ENCODE data around the gene VPS35L. TPM values are rescaled to one million over a fixed set of nuclear protein-coding genes. Genes with fewer than 3 reads are reported as not detected.
"Not testable (repeated sequence)": the region's sequence is repeated elsewhere in the genome, so short reads cannot be mapped to it uniquely, and the experiment has no call there.

VPS35L gene
- total RNA-seq, 1 donor from 2014 or later = 30.1 TPM

- no peak for DNase-seq (ENCODE audit: low spot score)
- intact Hi-C loops (cut with DNase I) = no loop called here
These were observed 149.0 kb downstream of the VPS35L start for GRCh38 chr16:19704321-19705145.

- intact Hi-C loops (cut with DNase I) = no loop called here
- no peak for DNase-seq (ENCODE audit: low spot score)
These were observed 149.6 kb downstream of the VPS35L start for GRCh38 chr16:19705146-19705501.

- DNase-seq (ENCODE audit: low spot score) = no peak
- intact Hi-C loops (cut with DNase I) = no loop called here
These were observed 150.3 kb downstream of the VPS35L start for GRCh38 chr16:19705843-19706242.

GRCh38 chr16:19706846-19707245, 151.3 kb downstream of the VPS35L start:
- DNase-seq (ENCODE audit: low spot score) = peak; percentile 33
- intact Hi-C loops (cut with DNase I) = no loop called here

- peak; percentile 41 for DNase-seq (ENCODE audit: low spot score)
- intact Hi-C loops (cut with DNase I) = no loop called here
These were observed 152.2 kb downstream of the VPS35L start for GRCh38 chr16:19707569-19708295.

GRCh38 chr16:19708296-19709205, 153.0 kb downstream of the VPS35L start:
- peak; percentile 72 for DNase-seq (ENCODE audit: low spot score)
- intact Hi-C loops (cut with DNase I) = no loop called here

GRCh38 chr16:19709381-19710136, 154.1 kb downstream of the VPS35L start:
- intact Hi-C loops (cut with DNase I) = no loop called here

GRCh38 chr16:19710191-19710908, 154.8 kb downstream of the VPS35L start:
- DNase-seq (ENCODE audit: low spot score) = peak; percentile 72
- intact Hi-C loops (cut with DNase I) = no loop called here

More at GRCh38 chr16:19709381-19710136, 154.1 kb downstream of the VPS35L start:
- peak; percentile 71 for DNase-seq (ENCODE audit: low spot score)

- intact Hi-C loops (cut with DNase I) = no loop called here
- DNase-seq (ENCODE audit: low spot score) = peak; percentile 65
These were observed 155.6 kb downstream of the VPS35L start for GRCh38 chr16:19710991-19711545.

- no peak for DNase-seq (ENCODE audit: low spot score)
- intact Hi-C loops (cut with DNase I) = no loop called here
These were observed 156.1 kb downstream of the VPS35L start for GRCh38 chr16:19711643-19712042.

- intact Hi-C loops (cut with DNase I) = no loop called here
- DNase-seq (ENCODE audit: low spot score) = peak; percentile 54
These were observed 157.0 kb downstream of the VPS35L start for GRCh38 chr16:19712418-19713058.

- DNase-seq (ENCODE audit: low spot score) = no peak
- intact Hi-C loops (cut with DNase I) = no loop called here
These were observed 158.2 kb downstream of the VPS35L start for GRCh38 chr16:19713697-19714096.

- intact Hi-C loops (cut with DNase I) = no loop called here
- DNase-seq (ENCODE audit: low spot score) = peak; percentile 36
These were observed 160.1 kb downstream of the VPS35L start for GRCh38 chr16:19715566-19715965.

- no peak for DNase-seq (ENCODE audit: low spot score)
- intact Hi-C loops (cut with DNase I) = no loop called here
These were observed 160.7 kb downstream of the VPS35L start for GRCh38 chr16:19716183-19716582.

GRCh38 chr16:19716728-19717127, 161.2 kb downstream of the VPS35L start:
- DNase-seq (ENCODE audit: low spot score) = peak; percentile 33
- intact Hi-C loops (cut with DNase I) = not testable (repeated sequence)

- DNase-seq (ENCODE audit: low spot score) = peak; percentile 6
- intact Hi-C loops (cut with DNase I) = no loop called here
These were observed 161.8 kb downstream of the VPS35L start for GRCh38 chr16:19717314-19717713.

- intact Hi-C loops (cut with DNase I) = loop anchor here (1.0 kb wide), 1 partner anchor 165 kb away; no protein-coding TSS in a partner anchor
- DNase-seq (ENCODE audit: low spot score) = peak; percentile 95
These were observed 162.5 kb downstream of the VPS35L start, which contains the start of the genes IQCK and KNOP1 for GRCh38 chr16:19717741-19718623. Gene IQCK (plus strand): TSS chr16:19718271. CDS start chr16:19718307, 36 bp downstream. Gene KNOP1 (minus strand): TSS chr16:19718227. CDS start chr16:19715035, 3,192 bp downstream.

All from cardiac septum (tissue), 1 donor.